ENCODE results near the gene KMT5B.
A peak's percentile ranks its signal among the peaks of the same experiment; 100 is the strongest.

Gene KMT5B

DNA sequence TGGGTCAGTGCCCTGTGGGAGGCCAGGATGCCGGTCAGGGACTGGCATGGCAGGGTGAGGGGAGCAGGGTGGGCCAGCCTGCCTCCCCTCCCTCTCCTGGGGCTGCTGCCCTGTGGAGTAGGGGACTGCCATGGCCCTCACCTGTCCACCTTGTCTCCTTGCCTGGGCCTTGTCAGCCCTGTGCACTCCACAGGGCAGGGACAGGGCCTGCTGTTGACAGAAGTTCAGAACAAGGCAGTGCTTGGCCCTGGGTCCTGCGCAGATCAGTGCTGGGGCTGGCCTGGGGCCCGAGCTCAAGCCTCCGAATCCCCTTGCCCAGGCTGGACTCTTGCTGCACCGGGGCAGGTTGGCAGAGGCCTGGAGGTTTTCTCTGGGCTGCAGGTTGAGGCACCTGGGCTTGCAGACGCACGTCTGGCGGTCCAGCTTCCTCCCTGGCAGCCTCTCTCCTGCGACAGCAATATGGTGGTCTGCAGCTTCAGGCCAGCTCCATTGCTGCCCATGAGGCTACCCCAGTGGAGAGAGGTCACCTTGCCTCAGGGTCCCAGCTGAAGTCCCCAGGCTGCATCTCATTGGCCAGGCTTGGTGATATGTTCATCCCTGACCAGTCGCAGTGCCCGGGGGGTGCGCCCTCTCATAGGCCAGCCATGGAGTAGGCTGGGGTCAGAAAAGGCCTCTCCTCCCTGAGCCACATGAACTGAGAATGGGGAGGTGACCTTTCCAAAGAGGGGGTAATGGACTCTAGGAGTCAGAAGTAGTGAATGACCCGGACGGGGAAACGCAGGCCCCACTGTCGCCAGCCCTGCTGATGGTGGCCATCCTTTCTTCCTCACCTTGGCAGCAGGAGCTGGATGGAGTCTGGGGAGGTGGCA, 70.4 kb downstream of the KMT5B start:
- DNase-seq = no peak

DNA sequence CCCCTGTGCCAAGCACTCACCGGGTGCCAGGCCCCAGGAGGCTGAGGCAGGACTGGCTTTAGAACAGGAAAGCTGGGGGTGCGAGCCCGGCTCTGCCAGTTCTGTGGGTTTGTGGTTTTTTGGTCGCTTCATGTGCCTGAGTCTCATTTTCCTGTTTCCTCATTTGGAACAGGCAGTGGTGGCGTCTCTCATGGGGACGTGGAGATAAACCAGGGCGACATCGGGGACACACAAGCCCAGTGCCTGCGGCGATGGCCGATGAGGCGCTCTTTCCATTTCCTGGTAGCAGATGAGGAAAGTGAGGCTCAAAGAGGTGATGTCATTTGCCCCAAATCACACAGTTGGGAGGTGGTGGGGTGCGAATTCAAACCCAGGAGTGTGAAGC, 71.1 kb downstream of the KMT5B start:
- peak; percentile 72 for DNase-seq

DNA sequence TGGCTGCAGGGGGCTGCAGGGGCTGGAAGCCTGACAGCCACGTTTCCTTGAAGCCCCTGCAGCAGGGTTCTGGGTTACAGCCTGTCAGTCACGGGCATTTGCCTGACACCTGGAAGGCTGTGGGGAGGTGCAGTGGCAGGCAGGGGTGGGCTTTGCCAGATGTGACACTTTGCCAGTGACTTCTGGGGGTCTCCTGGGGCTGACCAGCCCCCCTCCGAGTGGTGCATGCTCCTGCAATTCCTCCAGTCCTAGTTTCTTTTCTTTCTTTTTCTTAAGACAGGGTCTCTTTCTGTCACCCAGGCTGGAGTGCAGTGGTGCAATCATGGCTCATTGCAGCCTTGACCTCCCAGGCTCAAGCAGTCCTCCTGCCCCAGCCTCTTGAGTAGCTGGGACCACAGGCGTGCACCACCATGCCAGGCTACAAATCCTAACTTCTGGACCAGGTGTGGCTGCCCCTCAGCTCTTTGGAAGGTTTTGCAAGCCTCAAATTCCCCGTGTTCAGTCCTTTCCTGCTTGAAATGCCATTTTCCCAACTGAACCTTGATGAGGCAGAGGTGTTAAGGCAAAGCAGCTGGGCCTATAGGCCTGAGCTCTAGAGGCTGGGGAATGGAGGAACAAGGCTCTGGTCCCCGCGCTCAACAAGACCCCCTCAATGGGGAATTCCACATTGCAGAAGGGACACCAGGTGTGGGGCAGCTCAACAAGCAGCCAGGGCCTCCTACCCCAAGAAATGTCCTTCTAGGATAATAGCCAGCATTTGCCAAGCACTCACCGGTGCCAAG, 71.7 kb downstream of the KMT5B start:
- no peak for DNase-seq

DNA sequence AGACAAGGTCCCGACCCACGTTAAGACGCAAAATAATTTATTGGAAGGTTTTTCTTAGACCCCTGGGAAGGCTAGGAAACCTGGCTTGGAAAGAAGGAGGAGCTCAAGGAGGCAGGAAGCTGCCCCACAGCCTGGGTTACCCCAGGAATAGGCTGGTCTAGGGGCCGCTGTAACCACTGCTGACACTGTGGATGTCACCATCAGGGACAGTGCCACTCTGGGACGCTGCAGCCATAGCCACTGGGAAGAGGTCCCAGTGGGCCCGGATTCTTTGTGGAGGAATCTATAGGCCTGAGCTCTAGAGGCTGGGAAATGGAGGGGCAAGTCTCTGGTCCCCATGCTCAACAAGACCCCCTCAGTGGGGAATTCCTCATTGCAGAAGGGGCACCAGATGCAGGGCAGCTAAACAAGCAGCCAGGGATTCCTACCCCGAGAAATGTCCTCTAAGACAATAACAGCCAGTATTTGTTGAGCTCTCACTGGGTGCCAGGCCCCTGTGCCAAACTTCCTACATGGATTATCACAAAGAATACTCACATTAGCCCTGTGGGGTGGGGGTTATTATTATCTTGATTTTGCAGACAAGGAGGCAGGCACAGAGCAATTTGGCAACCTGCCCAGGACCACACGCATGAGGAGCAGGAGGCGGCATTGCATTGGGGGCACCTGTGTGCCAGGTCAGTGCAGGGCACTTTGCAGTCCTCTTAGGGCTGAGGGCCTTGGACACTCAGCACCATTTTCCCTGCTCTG, 72.4 kb downstream of the KMT5B start:
- no peak for DNase-seq

DNA sequence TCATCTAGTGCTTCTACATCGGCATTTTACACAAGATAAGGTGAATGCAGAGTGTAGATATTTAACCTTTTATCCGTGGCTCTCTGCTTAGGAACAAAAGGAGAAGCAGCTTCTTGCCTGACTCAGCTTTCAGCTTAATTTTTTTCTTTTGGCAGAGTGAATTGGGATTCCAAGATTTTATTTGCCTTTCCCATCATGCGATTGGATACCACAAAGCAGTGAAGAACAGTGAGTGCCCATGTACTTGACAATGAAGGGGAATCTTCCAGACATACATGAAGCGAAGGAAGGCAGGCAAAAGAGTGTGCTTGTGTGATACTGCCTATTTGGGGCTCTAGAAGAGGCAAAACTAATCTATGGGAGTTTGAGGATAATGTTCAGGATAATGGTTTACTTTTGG, 74.9 kb downstream of the KMT5B start:
- DNase-seq = no peak

DNA sequence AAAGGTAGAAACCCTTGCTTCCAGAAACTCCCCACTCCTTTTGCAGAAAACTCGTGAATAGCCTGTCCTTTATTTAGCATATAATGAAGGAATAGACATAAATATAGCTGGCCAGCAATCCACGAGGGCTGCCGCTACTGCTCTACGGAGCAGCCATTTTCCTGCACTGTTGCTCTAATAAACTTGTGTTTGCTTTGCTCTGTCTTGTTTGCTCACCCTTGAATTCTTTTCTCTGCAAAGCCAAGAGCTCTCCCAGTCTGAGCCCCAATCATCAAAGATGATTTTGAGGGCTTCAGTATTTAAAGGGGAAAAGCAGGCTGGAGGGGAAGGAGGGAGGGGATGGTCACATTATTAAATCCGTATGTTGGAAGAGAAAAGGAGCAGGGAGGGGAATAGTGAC, 75.3 kb downstream of the KMT5B start:
- no peak for DNase-seq

DNA sequence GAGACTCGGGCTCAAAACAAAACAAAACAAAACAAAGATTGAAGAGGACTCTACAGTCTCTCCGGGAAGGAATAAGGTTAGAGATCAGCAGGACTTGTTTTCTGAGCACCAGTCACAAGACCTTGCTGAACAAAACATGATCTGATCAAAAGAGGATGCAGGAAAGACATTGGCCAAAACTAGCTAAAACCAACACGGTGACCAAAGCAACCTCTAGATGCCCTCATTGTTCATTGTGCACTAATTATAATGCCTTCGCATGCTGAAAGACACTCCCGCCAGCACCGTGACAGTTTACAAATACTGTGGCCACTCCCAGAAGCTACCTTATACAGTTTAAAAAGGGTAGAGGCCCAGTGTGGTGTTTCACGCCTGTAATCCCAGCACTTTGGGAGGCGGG, 76.2 kb downstream of the KMT5B start:
- no peak for DNase-seq

DNA sequence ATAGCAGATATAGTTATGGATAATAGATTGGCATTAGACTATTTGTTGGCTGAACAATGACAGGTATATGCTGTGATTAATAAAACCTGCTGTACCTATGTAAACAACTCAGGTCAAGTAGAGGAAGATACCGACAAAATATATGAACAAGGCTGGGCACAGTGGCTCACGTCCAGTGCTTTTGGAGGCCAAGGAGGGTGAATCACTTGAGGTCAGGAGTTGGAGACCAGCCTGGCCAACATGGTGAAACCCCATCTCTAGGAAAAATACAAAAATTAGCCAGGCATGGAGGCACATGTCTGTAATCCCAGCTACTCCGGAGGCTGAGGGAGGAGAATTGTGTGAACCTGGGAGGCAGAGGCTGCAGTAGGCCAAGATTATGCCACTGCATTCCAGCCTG, 77.9 kb downstream of the KMT5B start:
- no peak for DNase-seq

DNA sequence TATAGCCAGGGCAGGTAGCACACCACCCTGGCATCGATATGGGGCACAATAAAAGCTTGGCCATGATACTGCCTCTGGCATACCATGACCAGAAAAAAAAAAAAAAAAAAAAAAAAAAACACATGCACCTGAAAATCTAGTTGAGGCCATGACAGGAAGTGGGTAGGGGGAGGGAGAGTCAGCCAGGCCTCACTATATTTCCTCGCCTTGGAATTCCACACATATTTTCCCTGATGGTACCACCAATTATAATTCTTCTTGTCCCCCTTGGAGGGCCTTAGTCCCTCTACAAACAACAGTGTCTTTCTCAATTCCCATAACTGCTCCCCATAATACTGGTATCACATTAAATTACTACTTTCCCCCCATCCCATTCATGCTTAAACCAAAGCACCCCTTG, 79.3 kb downstream of the KMT5B start:
- no peak for DNase-seq

DNA sequence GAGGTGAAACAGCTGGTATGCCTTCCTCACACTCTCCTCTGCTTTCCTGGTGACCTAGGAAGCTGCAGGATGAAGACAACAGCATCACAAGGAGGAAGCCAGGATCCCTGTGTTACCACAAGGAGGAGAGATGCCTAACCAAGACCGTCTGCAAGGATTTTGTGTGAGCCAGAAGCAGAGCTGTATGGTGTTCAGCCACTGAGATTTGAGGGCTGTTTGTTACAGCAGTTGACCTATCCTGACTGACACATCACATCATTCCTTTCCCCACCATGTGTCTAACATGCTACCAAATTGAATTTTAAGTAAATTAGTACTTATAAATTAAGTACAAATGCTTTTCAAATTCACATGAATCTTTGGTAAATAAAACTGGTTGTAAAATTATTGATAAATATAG, 83.0 kb downstream of the KMT5B start:
- no peak for DNase-seq

DNA sequence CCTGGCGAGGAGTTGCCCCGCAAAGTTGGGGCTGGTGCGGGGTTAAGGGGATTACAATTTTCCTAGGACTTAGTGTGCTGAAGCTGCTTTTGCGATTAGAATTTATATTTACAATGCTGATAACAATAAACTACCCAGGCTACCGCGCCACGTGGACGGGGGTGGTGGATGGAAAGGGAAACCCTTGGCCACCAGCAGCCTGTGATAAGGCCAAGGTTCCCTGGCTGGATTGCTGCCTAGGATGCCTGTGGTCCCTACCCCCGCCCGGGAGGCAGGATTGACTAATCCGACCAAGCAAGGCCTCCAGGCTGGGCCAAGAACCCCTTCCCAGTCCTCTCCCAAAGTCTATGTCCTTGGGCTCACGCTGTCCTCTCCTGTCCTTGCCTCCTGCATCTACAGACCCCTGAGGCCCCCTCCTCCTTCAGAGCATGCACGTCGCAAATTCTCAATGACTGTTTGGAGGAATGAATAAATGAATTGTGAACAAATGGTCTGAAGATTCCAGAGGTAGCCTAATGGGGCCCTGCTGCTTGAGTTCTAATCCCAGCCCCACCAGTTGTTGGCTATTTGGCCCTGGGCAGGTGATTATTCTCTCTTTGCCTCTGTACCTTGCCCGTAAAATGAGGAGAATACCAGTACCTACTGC, 84.3 kb downstream of the KMT5B start:
- DNase-seq = no peak

DNA sequence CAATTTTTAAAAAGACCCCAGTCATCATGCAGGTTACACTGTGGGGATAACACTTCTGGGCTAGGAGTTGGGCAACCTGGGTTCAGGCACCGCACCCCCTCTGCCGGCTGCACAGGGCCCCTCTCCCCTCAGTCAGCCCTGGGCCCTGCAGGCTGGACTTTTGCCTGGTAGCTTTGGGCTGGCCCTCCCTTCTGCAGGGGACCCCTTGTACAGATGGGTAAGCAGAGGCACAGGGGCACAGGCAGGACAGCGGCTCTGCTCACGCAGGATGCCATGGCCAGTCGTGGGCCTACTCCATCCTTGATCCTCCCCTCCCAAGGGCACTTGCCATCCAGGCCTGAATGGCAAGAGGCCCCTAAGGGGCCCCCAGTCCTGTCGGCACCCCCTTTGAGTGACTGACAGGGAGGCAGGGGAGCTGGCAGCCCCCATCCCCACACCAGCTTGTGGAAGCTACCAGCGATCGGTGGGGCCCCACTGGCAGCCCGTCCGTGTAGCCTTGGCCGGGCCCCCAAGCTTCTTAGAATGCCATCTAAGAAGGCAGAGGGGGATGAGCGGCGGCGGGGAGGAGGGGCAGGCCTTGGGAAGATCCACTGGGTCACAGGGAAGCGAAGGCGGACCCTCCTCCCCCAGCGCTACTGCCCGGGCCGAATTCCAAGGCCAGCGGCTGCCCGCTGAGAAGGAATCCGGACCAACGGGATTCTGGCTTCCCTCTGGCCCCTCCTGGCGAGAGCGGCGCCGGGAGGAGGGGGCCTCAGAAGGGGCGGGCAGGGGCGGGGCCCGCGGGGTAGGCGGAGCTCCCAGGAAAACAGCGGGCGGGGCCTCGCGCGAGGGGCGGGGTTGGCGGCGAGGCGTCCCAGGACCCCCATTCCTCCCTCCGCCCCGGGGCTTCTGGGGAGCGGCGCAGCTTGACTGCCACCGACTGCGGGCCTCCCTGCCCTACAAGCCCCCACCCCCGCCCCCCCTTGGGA, 85.1 kb downstream of the KMT5B start:
- no peak for DNase-seq

DNA sequence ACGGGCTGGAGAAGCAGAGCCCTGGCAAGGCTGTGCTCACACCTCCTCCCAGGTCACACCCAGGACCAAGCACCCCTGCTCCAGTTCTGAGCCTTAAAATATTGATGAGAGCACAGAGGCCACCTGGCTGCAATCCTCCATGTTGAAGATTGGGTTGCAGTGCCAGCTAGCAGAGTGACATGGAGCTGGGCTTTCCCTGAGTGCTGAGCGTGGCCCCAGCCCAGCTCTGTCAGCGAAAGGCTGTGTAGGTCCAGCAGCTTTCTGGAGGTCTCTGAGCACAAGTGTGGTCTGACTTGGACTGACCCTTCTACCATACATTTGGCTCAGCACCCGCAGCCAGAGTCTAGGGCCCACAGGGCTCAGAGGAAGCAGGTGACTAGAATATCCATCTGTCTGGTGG, 87.9 kb downstream of the KMT5B start:
- no peak for DNase-seq

DNA sequence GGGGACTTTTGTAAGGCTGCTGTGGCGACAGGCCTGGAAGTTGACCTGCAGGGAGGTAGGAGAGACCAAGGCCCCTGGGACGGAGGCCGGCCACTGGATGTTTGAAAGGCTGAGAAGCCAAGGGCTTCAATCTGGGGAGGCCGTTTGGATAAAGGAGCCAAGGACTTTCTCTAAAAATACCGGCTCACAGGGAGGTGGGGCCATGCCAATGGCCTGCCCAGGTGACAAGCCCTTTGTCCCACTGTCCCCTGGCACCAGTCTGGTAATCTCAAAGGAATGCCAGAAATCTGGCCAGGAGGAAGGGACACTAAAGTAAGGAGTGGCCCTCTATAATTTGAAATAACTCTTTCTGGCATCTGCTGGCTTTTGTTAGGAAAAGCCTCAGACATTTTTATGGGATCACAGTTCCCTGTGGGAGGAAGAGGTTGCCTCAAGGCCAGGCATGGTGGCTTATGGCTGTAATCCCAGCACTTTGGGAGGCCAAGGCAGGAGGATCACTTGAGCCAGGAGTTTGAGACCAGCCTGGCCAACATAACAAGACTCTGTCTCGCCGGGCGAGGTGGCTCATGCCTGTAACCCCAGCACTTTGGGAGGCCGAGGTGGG, 90.1 kb downstream of the KMT5B start:
- DNase-seq = no peak

DNA sequence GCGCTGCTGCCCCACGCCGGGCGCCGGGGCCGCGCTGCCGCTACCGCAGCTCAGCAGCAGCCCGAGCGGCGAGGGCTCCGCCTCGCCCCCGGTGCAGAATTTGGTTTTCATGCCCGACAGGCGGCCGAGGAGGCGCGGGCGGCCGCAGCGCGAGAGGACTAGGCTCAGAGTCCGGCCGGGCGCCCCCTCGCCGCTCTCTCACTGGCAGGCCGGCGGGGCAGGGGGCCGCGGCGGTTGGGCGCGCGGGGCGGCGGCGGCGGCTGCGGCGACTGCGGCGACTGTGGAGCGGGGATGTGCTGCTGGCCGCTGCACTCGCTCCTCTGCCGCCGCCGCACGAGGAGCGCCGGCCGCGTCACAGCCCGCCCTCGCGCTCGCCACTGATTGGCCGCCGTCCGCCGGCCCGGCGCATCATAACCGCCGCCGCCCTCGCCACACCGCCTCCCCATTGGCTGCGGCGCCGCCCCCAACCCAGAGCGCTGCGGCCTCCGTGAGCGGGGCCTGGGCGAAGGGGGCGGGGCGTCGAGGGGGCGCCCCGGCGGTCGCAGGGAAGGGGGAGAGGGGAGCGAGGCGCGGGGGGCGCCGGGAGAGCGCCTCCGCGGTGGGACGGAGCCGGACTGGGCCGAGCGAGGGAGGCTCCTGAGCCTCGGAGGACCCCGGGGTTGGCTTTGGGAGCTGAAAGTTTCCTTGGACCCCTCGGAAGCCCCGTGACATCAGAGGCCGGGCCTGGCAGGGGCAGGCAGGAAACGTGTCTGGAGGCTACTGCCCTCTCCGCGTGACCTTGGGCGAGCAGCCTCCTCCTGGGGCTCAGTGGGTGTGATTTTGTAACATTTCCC, 91.8 kb downstream of the KMT5B start, which contains the start of gene CHKA:
Gene CHKA, minus strand, starts transcription at position 322 of the 833 bp plus-strand sequence. Its CDS starts 211 bp downstream, at position 111.
- DNase-seq = peak; percentile 96

DNA sequence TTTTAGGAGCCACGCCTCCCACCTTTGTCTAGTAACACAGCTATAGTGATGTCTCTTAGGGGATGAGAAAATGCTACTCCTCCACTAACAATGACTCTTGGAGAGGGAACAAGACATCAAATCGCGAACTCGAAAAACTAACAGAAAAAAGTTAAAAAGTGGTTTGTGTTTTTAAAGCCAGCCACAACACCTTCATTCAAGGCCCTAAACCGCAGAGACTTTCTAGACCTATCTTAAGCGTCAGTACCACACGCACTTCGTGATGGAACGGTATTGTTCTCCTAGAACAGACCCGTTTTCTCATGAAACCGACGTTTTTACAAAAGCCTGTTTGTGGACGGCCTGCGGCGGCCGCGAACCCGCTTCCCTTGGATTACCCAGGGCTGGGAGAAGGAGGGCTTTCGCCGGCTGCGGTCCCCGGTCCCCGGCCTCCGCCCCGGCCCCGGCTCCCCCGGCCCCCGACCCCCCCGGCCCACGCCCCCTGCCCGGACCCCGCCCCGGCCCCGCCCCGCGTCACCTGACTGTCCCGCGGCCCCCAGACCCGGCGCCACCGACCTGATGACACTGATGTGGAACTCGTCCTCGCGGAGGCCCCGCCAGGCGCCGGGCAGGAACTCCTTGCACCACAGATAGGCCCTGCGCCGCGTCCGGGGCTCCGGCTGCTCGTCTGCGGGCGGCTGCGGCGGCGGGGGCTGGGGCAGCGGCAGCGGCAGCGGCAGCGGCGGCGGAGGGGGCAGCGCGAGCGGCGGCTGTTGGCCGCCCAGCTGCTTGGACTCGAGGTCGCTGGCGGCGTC, 92.6 kb downstream of the KMT5B start:
- peak; percentile 65 for DNase-seq

DNA sequence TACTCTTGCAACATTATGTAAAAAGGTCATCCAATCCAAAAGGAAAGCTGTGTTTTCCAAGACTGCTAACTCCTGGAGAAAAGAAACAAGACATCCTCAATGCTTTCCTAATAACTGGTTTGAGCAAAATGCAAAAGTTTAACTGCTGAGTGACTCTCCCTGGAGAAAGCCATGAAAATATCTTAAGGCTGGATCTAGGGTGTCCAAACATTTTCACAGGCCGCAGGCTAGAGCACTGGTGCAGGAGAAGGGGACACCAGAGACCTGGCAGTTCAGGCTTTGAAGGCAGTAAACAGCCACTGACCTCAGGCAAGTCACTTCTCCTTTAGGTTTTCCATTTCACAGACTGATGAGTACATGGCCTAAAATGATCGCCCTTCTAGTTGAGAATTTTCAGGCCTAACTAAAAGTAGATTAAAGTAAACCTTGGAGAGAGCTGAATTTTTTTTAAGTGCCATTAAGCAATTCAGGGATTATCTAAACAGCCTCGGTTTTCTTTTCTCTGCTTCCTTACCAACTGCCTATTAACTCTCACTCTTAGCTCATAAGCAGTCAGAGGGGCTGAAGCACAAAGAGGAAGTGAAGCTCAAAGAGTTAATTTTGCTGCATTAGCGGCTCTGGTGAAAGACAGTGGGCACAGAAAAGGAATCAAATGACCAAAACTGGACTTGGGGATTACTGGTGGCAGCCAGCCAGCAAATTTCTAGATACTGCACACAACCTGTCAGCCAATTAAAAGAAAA, 94.2 kb downstream of the KMT5B start:
- DNase-seq = peak; percentile 91

DNA sequence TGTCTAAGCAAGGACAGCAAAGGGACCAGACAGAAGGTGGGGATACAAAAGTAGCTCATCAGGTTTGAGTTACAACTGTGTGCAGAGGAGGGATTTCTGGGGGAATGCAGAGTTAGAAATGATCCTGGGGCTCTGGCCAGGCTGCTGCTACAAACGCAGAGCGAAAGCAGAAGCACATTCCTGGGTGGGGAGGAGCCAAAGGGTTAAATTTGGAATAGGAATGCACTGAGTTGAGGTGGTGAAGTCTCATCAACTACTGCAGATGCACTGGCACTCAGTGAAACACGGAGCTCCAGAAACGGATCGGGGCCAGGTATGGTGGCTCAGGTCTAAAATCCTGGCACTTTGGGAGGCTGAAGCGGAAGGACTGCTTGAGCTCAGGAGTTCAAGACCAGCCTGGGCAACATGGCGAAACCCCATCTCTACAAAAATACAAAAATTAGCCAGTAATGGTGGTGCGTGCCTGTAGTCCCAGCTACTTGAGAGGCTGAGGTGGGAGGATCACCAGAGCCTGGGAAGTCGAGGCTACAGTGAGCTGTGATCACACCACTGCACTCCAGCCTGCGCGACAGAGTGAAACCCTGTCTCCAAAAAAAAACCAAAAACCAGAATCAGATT, 95.1 kb downstream of the KMT5B start:
- DNase-seq = no peak

All from inflammatory macrophage treated with lipopolysaccharide for 4 hours (primary cell).